ENCODE measurements around the gene HMGXB3. TPM values are rescaled to one million over a fixed set of nuclear protein-coding genes. Genes with fewer than 3 reads are reported as not detected.

HMGXB3 gene
- total and polyA plus RNA-seq, 4 donors = 2.7 to 22.9 (median 11.0) TPM

DNA sequence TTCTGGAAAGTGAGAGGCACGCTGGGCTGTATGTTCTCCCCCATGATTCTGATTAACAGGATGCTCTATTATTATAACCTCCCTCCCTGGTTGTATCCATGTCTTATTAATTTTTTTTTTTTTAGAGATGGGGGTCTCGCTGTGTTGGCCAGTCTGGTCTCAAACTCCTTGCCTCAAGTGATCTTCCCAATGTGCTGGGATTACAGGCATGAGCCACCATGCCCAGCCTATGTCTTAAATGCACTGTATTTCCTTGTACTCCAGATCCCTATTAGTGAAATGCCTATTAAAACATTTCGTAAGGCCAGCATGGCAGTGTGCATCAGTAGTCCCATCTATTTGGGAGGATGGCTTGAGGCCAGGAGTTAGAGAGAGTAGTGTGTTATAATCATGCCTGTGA lies 7.1 kb upstream of the HMGXB3 start:
- H3K27me3 ChIP-seq (ENCODE audit: control insufficient read depth in 4 of 4, insufficient read depth in 4 of 4, low read length in 3 of 4) = no peaks in the 10 kb centered on the region
- H3K27ac ChIP-seq (ENCODE audit: low read depth in 1 of 2, low read length in 2 of 2) = no peak overlapping the region
- no peaks in the 10 kb centered on the region for H3K9me3 ChIP-seq (ENCODE audit: control insufficient read depth in 4 of 4, low read length in 3 of 4)
- 94% methylated on average over 3 of the region's 3 CpGs for WGBS
- no peak for TF ChIP-seq HNF4G (IDR thresholded peaks at IDR 0.05)
- TF ChIP-seq, protein P1, sequence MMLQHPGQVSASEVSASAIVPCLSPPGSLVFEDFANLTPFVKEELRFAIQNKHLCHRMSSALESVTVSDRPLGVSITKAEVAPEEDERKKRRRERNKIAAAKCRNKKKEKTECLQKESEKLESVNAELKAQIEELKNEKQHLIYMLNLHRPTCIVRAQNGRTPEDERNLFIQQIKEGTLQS (IDR thresholded peaks at IDR 0.05) = no peak
- TF ChIP-seq, protein P2, sequence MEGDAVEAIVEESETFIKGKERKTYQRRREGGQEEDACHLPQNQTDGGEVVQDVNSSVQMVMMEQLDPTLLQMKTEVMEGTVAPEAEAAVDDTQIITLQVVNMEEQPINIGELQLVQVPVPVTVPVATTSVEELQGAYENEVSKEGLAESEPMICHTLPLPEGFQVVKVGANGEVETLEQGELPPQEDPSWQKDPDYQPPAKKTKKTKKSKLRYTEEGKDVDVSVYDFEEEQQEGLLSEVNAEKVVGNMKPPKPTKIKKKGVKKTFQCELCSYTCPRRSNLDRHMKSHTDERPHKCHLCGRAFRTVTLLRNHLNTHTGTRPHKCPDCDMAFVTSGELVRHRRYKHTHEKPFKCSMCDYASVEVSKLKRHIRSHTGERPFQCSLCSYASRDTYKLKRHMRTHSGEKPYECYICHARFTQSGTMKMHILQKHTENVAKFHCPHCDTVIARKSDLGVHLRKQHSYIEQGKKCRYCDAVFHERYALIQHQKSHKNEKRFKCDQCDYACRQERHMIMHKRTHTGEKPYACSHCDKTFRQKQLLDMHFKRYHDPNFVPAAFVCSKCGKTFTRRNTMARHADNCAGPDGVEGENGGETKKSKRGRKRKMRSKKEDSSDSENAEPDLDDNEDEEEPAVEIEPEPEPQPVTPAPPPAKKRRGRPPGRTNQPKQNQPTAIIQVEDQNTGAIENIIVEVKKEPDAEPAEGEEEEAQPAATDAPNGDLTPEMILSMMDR (IDR thresholded peaks at IDR 0.05; ENCODE audit: low read depth, low read length, missing input control) = no peak
- TF ChIP-seq JUND (IDR thresholded peaks at IDR 0.05) = no peak
- TF ChIP-seq GABPA (IDR thresholded peaks at IDR 0.05 in 1 of 2, conservative IDR thresholded peaks at IDR 0.05 in 1 of 2) = no peak
- no peak for TF ChIP-seq HNF4A (conservative IDR thresholded peaks at IDR 0.05)
- TF ChIP-seq, protein P3, sequence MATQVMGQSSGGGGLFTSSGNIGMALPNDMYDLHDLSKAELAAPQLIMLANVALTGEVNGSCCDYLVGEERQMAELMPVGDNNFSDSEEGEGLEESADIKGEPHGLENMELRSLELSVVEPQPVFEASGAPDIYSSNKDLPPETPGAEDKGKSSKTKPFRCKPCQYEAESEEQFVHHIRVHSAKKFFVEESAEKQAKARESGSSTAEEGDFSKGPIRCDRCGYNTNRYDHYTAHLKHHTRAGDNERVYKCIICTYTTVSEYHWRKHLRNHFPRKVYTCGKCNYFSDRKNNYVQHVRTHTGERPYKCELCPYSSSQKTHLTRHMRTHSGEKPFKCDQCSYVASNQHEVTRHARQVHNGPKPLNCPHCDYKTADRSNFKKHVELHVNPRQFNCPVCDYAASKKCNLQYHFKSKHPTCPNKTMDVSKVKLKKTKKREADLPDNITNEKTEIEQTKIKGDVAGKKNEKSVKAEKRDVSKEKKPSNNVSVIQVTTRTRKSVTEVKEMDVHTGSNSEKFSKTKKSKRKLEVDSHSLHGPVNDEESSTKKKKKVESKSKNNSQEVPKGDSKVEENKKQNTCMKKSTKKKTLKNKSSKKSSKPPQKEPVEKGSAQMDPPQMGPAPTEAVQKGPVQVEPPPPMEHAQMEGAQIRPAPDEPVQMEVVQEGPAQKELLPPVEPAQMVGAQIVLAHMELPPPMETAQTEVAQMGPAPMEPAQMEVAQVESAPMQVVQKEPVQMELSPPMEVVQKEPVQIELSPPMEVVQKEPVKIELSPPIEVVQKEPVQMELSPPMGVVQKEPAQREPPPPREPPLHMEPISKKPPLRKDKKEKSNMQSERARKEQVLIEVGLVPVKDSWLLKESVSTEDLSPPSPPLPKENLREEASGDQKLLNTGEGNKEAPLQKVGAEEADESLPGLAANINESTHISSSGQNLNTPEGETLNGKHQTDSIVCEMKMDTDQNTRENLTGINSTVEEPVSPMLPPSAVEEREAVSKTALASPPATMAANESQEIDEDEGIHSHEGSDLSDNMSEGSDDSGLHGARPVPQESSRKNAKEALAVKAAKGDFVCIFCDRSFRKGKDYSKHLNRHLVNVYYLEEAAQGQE (IDR thresholded peaks at IDR 0.05) = no peak
- TF ChIP-seq RAD21 (IDR thresholded peaks at IDR 0.05) = no peak
- H3K4me1 ChIP-seq (ENCODE audit: control insufficient read depth in 4 of 4, insufficient read depth in 4 of 4, low read length in 3 of 4) = no peaks in the 10 kb centered on the region
- no peak overlapping the region for H3K9ac ChIP-seq (ENCODE audit: low read depth in 1 of 2, low read length in 2 of 2)
- H3K36me3 ChIP-seq (ENCODE audit: control insufficient read depth in 4 of 4, insufficient read depth in 3 of 4, low read depth in 1 of 4, low read length in 3 of 4) = peaks cover 0 to 16% (median 13%) of the 10 kb centered on the region in 4 donors
- no peak for DNase-seq (ENCODE audit: low spot score)
- no peak overlapping the region for H3K4me3 ChIP-seq (ENCODE audit: low read depth in 1 of 3, low read length in 3 of 3)

DNA sequence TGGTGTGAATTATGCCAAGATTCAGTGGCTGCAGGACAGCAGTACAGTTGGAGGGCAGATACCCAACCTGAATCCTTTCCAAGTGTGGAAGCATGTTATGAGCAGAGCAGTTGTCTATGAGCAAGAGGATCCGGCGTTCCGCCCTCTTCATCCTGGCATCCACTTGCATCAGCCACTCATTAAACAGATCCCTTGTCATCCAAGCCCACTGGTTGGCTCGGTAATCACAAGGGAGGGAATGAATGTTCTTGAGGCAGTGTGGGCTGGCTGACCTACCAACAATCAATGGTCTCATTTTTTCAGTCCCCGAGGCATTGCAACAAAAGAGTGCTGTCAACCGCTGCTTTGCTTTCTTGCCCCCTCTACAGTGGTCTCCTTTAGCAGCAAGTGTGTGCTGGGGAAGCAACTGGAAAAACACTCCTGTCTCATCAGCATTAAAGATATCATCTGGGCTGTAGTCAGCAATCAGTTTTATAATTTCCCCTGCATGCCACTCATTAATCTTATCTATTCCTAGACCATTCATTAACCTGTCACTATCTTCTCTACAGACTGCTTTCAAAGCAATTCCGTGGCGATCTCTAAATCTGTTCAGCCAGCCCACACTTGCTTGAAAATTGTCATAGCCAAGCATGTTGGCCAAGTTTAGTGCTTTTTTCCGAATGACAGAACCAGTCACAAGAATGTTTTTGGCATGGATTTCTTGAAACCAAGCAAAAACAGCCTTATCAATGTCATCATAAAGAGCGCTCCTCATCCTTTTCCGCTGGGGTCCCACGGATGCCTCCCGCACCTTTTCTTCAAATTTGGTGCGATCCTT lies 4.9 kb upstream of the HMGXB3 start:
- Histone ChIP-seq H3K27ac (ENCODE audit: low read depth in 1 of 2, low read length in 2 of 2) (no peak overlapping the region), H3K4me3 (ENCODE audit: low read depth in 1 of 3, low read length in 3 of 3) (no peak overlapping the region), H3K9ac (ENCODE audit: low read depth in 1 of 2, low read length in 2 of 2) (no peak overlapping the region), H3K4me1 (ENCODE audit: control insufficient read depth in 4 of 4, insufficient read depth in 4 of 4, low read length in 3 of 4) (peaks cover 0 to 13% (median 8%) of the 10 kb centered on the region in 4 donors), H3K27me3 (ENCODE audit: control insufficient read depth in 4 of 4, insufficient read depth in 4 of 4, low read length in 3 of 4) (no peaks in the 10 kb centered on the region), H3K9me3 (ENCODE audit: control insufficient read depth in 4 of 4, low read length in 3 of 4) (no peaks in the 10 kb centered on the region), H3K36me3 (ENCODE audit: control insufficient read depth in 4 of 4, insufficient read depth in 3 of 4, low read depth in 1 of 4, low read length in 3 of 4) (peaks cover 0 to 16% (median 13%) of the 10 kb centered on the region in 4 donors)
- DNase-seq (ENCODE audit: low spot score) = no peak
- no peak for TF ChIP-seq SP1 (IDR thresholded peaks at IDR 0.05)
- no peak for TF ChIP-seq HNF4A (conservative IDR thresholded peaks at IDR 0.05)
- TF ChIP-seq EGR1 (IDR thresholded peaks at IDR 0.05; ENCODE audit: low read depth in 2 of 2) = no peak
- TF ChIP-seq FOXA2 (IDR thresholded peaks at IDR 0.05) = no peak
- WGBS = 95% methylated on average over 14 of the region's 14 CpGs
